ENCODE results near the gene LMF1.

The LMF1 gene

DNA sequence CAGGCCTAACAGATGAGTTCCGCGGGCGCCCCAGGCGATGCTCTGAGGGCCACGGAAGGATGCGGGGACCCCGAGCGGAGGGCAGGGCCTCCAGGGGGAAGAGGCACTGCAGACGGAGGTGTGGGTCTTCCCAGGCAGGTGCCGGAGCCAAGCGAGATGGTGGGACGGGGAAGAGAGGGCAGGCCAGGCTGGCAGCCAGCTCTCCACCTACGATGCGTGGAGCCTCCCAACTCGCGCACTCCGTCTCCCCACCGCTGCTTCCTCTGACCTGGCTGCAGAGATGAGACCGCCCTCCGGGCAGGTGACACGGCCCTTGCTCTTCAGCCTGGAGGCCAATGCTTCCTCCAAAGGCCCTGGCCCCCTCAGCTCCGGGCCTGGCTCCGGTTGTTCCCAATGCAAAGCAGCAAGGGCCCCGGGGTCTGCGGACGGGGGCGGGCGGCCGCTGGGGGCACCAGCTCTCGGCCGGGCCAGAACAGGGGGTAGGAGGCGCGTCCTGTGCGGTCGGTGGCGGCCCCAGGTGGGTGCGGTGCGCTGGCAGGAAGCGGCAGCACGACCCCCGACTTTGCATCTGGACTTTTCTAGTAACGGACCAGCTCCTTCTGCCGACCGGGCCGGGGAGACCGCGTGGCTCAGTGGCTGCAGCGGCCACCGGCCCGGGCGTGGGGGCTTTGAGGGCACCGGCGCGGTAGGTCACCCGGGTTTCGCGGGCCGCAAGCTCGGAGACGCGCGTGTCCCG lies 9.2 kb upstream of the LMF1 start:
- in situ Hi-C loops (cut with HindIII; ENCODE audit: low pct_unique_long_range_greater_than_20kb, low sequenced_read_pairs) = loop anchor here (25.0 kb wide), 1 partner anchor 268 kb away; the partner anchor contains the start of genes ANTKMT, FBXL16 and METRN

DNA sequence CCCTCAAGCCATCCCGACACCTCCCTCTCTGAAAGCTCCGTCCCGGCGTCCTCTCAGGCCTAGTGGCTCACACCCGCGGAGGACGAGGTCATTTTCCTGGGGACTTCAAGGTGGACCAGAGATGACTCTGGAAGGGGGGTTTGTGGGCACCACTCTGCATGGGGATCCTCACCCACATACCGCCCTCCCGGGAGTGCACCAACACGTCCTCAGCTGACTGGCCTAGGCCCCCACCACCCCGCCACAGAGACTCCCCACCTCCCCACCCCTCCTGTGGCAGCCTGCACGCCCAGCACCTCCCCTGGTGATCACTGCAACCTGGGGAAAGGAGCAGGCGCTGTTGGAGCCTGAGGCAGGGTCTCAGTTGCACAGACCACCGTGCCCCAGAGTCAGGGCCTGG lies 8.4 kb upstream of the LMF1 start:
- no peak for DNase-seq (ENCODE audit: low read depth in 1 of 2, low spot score in 1 of 2)
- in situ Hi-C loops (cut with HindIII; ENCODE audit: low pct_unique_long_range_greater_than_20kb, low sequenced_read_pairs) = loop anchor here (25.0 kb wide), 1 partner anchor 267 kb away; the partner anchor contains the start of genes ANTKMT, FBXL16 and METRN
- no peak for TF ChIP-seq JUND (IDR thresholded peaks at IDR 0.05; ENCODE audit: low read depth)

More for the DNA sequence above, 9.2 kb upstream of the LMF1 start:
- TF ChIP-seq JUND (IDR thresholded peaks at IDR 0.05; ENCODE audit: low read depth) = no peak
- no peak for DNase-seq (ENCODE audit: low read depth in 1 of 2, low spot score in 1 of 2)

DNA sequence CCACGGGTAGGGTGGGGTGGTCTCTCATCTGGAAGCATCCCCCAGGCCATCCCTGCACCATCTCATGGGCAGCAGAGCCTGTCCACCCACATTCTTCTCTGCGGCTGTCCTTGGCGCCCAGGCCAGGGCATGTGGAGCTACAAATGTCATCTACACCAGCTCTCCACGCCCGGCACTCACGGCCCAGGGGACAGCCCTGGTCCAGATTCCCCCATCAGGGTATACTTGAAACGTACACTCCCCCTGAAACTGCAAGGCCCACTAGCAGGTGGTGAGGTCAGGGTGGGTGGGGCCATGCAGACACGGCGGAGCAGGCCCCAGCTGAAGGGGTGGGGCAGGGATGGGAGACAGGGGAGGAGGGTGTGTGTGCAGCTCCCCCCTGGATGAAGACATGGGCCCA lies 7.6 kb upstream of the LMF1 start:
- TF ChIP-seq JUND (IDR thresholded peaks at IDR 0.05; ENCODE audit: low read depth) = no peak
- no peak for DNase-seq (ENCODE audit: low read depth in 1 of 2, low spot score in 1 of 2)
- in situ Hi-C loops (cut with HindIII; ENCODE audit: low pct_unique_long_range_greater_than_20kb, low sequenced_read_pairs) = loop anchor here (25.0 kb wide), 1 partner anchor 266 kb away; the partner anchor contains the start of genes ANTKMT, FBXL16 and METRN

DNA sequence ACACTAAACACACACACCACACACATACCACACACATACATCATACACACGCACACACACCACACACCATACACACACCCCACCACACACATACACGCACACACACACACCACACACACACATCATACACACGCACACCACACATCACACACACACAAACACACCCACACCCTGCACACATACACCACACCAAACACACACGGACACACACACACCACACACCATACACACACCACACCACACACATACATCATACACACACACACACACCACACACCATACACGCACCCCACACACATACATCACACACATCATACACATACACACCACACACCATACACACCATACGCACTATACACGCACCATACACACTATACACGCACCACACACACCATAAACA lies 7.1 kb upstream of the LMF1 start:
- no peak for TF ChIP-seq JUND (IDR thresholded peaks at IDR 0.05; ENCODE audit: low read depth)
- in situ Hi-C loops (cut with HindIII; ENCODE audit: low pct_unique_long_range_greater_than_20kb, low sequenced_read_pairs) = loop anchor here (25.0 kb wide), 1 partner anchor 266 kb away; the partner anchor contains the start of genes ANTKMT, FBXL16 and METRN
- no peak for DNase-seq (ENCODE audit: low read depth in 1 of 2, low spot score in 1 of 2)

DNA sequence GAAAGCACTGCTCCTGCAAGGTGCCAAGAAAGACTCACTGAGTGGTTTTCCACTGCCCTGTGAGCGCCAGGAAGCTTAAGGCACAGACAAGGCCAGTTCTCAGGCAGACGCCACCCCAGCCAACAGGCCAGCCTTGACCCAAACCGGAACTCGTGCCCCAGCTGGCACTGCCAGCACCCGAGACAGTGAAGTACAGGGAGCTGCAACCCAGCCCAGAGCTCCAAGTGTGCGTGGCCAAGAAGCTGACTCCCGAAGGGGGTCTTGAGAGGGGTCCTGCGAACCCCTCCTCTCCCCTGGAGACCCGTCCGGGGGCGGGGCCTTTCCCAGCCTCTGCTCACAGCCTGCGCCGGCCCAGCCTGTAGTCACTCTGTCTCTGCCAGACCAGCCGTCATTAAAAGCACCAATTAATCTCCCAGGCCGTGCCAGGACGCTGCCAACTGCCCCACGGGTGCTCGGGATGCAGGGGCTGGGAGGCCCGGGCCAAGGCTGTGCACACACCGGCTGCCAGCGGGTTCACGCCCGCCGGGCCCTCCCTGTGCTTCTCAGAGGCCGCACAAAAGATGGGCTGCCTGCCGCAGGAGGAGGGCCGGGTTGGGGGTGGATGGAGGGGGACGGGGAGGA lies 6.4 kb upstream of the LMF1 start:
- DNase-seq (ENCODE audit: low read depth in 1 of 2, low spot score in 1 of 2) = no peak
- in situ Hi-C loops (cut with HindIII; ENCODE audit: low pct_unique_long_range_greater_than_20kb, low sequenced_read_pairs) = loop anchor here (25.0 kb wide), 1 partner anchor 265 kb away; the partner anchor contains the start of genes ANTKMT, FBXL16 and METRN
- TF ChIP-seq JUND (IDR thresholded peaks at IDR 0.05; ENCODE audit: low read depth) = no peak

DNA sequence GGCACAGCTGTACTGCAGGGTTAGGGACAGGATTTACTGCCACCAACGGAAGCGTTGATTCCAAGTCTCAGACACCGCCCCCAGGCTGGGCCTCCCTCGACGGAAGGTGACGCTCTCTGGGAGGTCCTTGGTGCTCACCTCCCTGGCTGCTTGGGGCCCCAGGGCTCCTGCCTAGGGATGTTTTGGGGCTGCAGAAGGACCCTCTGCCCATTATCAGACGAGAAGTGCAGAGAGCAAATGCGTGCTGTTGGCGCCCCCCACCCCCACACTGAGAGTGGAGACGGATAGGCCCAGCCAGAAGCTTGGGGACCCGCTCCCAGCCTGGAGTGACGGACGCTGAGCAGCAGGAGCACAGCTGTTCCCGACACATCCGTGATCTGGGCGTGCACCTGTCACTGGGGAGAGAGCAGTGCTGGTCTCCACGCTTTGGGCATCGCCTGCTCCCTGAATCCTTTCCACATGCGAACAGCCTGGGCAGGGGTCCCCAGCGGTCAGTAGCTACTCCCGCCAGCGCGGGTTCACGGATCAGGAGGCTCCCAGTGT lies 5.7 kb upstream of the LMF1 start:
- in situ Hi-C loops (cut with HindIII; ENCODE audit: low pct_unique_long_range_greater_than_20kb, low sequenced_read_pairs) = loop anchor here (25.0 kb wide), 1 partner anchor 264 kb away; the partner anchor contains the start of genes ANTKMT, FBXL16 and METRN
- no peak for TF ChIP-seq JUND (IDR thresholded peaks at IDR 0.05; ENCODE audit: low read depth)
- DNase-seq (ENCODE audit: low read depth in 1 of 2, low spot score in 1 of 2) = no peak

DNA sequence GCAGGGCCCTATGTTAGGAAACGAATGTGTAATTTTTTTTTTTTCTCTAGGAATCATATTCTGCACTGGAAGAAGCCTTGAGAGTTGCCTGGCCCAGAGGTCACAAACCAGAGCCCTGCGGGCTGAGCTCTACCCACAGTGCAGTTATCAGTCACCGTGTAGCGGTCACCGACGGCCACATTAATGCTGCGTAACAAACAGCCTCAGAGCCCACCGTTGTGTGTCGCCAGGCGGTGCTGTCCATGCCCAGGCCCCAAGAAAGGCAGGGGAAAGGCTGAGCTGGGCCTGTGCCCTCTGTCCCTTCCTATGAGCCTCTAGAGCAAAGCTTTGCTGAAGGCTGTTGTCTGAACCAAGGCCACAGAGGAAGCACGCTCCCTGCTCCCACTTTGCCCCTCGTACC lies 4.5 kb upstream of the LMF1 start:
- in situ Hi-C loops (cut with HindIII; ENCODE audit: low pct_unique_long_range_greater_than_20kb, low sequenced_read_pairs) = loop anchor here (25.0 kb wide), 1 partner anchor 263 kb away; the partner anchor contains the start of genes ANTKMT, FBXL16 and METRN
- TF ChIP-seq JUND (IDR thresholded peaks at IDR 0.05; ENCODE audit: low read depth) = no peak

DNA sequence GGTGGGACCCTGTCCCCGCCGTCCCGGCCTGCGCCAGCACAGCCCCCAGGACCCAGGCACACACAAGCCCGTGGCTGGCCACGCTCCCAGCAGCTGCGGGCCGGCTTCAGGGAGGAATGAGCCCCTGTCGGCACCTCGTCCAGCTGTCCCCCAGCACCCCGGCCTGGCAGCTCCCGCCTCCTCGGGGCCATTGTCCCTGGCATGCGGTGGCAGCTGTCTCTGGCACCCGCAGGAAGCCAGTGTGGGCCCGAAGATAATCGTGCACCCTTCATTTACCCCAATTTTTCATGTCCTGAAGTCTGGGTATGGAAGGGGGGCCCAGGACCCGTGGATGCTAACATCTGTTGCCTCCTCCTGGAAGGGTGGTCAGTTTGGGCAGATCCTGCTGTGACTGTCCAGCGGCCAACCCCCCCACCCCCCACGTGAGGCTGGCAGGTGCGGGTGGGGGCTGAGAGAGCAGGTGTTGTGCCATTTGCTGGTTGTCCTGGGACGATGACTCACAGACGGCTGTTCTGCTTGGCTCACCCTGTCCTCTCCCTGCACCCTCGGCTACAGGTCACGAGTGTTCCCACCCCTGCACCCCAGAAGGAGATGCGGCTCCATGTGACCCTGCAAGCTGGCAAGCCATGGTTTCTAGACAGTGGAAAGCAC lies 4.0 kb upstream of the LMF1 start:
- in situ Hi-C loops (cut with HindIII; ENCODE audit: low pct_unique_long_range_greater_than_20kb, low sequenced_read_pairs) = loop anchor here (25.0 kb wide), 1 partner anchor 262 kb away; the partner anchor contains the start of genes ANTKMT, FBXL16 and METRN
- no peak for TF ChIP-seq JUND (IDR thresholded peaks at IDR 0.05; ENCODE audit: low read depth)
- no peak for DNase-seq (ENCODE audit: low read depth in 1 of 2, low spot score in 1 of 2)

More for the DNA sequence above, 4.5 kb upstream of the LMF1 start:
- DNase-seq (ENCODE audit: low read depth in 1 of 2, low spot score in 1 of 2) = no peak

DNA sequence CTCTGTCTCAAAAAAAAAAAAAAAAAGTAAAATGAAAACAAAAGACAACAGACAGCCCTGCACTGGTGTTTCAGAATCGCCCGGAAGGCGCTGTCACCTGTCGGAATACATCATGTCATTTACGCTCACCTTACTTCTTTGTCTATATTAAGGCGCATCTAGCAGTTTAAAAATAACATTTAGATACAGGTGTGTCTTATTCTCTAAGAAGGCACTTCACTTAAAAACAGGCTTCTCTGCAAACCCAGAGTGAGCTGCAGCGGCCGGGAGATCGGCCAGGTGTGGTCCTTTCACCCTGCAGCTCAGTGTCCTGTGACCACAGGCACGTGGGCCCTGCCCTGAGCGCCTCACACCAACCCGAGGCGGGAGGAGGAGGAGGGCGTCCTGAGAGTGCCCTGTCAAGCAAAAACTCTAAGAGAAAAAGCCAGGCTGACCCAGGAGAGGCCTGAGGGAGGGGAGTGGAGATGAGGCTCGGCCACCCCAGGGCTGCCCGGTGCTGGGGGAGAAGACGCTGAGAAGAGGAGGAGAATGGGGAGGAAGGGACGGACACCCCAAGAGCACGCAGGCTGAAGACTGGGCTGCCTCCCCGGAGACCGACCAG lies 3.3 kb upstream of the LMF1 start:
- DNase-seq (ENCODE audit: low read depth in 1 of 2, low spot score in 1 of 2) = no peak
- in situ Hi-C loops (cut with HindIII; ENCODE audit: low pct_unique_long_range_greater_than_20kb, low sequenced_read_pairs) = no loop called here
- no peak for TF ChIP-seq JUND (IDR thresholded peaks at IDR 0.05; ENCODE audit: low read depth)

DNA sequence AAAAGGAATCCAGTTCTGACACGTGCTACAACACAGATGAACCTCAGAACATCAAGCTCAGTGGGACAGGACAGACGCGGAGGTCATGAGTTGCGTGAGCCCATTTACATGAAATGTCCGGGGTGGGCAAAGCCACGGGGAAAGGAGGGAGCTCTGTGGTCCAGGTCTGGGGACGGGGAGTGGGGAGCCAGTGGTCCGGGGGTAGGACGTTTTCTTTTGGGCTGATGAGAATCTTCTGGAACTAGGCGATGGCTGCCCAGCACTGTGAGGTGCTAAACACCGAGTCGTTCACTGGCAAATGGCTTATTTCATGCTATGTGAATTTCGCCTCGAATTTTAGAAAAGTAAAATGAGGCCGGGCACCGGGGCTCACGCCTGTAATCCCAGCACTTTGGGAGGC lies 2.6 kb upstream of the LMF1 start:
- no peak for TF ChIP-seq JUND (IDR thresholded peaks at IDR 0.05; ENCODE audit: low read depth)
- no peak for DNase-seq (ENCODE audit: low read depth in 1 of 2, low spot score in 1 of 2)
- in situ Hi-C loops (cut with HindIII; ENCODE audit: low pct_unique_long_range_greater_than_20kb, low sequenced_read_pairs) = no loop called here

DNA sequence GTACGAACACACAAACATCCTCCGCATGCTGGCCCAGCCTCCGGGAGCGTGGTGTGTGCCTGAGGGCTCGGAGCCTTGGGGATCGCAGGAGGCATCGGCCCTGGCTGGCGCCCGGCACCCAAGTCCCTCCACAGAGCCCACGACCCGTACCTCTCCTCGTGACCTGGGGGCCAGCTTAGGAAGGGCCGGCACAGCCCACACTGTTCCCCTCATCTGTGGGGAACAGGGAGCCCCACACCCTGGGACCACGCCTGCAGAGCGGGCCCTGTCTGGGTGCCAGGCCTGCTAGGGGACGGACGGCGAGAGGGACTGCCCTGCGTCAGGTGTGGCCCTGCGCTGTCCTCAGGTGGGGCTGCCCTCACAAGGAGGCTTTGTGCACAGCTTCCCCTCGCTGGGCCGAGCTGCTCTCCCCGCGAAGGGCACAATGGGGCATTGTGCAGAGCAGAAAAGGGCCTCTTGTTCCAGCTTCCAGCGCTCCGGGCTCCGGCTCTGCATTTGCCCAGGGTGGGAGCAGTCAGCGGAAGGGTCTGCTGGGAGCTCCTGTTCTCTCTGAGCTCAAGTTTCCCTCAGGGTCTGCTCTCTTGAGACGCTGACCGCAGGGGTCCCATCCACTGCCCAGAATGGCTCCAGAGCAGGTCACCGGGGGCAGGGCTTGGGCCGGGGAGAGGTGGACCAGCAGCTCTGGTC lies 1.7 kb upstream of the LMF1 start:
- DNase-seq (ENCODE audit: low read depth in 1 of 2, low spot score in 1 of 2) = no peak
- no peak for TF ChIP-seq JUND (IDR thresholded peaks at IDR 0.05; ENCODE audit: low read depth)
- in situ Hi-C loops (cut with HindIII; ENCODE audit: low pct_unique_long_range_greater_than_20kb, low sequenced_read_pairs) = no loop called here

Measured in T47D (cell line).